CD8-positive, alpha-beta memory T cell (primary cell): ENCODE results near the gene ARPC5. TPM values are rescaled to one million over a fixed set of nuclear protein-coding genes. Genes with fewer than 3 reads are reported as not detected.
"Not testable (repeated sequence)": the region's sequence is repeated elsewhere in the genome, so short reads cannot be mapped to it uniquely, and the experiment has no call there.

Source experiments
- CTCF ChIA-PET: fragments of 350-600 bp; sonication (Branson Sonifier 250); formaldehyde crosslinking; loops from one replicate; lab custom pipeline; 2021; ENCODE audit warnings: antibody characterized with exemption; lab: Charles Lee
- POLR2A ChIA-PET: fragments of 350-600 bp; sonication (Branson Sonifier 250); formaldehyde crosslinking; loops from one replicate; lab custom pipeline; 2021; ENCODE audit warnings: antibody characterized with exemption; lab: Charles Lee
- DNase-seq, 5 donors: peaks; one replicate each; pipeline versions ENCODE4 v3.0.0 to v3.0.0-alpha.2; 2020 to 2022; ENCODE audit warnings: mixed read lengths in 1 of 5
- H3K27ac ChIP-seq: one replicate; pipeline ENCODE4 v1.7.0; 2013; ENCODE audit warnings: low read depth, mild to moderate bottlenecking, low read length, moderate library complexity
- H3K27me3 ChIP-seq: 2 replicates; pipeline ENCODE4 v1.7.0; 2013; ENCODE audit warnings: low read length, mild to moderate bottlenecking; ENCODE audit not compliant: insufficient read depth, poor library complexity, severe bottlenecking
- H3K36me3 ChIP-seq: 2 replicates; pipeline ENCODE4 v1.7.0; 2013; ENCODE audit warnings: mild to moderate bottlenecking, low read length, moderate library complexity; ENCODE audit not compliant: insufficient read depth
- H3K4me1 ChIP-seq: 2 replicates; pipeline ENCODE4 v1.7.0; 2013; ENCODE audit warnings: mild to moderate bottlenecking, low read length, moderate library complexity; ENCODE audit not compliant: insufficient read depth
- H3K4me3 ChIP-seq: 2 replicates; pipeline ENCODE4 v1.7.0; 2013; ENCODE audit warnings: mild to moderate bottlenecking, low read length
- H3K9me3 ChIP-seq: 2 replicates; pipeline ENCODE4 v1.7.0; 2013; ENCODE audit warnings: mild to moderate bottlenecking, low read length
- H3K27ac Mint-ChIP-seq, 8 donors: one replicate each; pipeline ENCODE4 v1.8.0; 2020 to 2021; ENCODE audit warnings: mixed read lengths in 8 of 8, mild to moderate bottlenecking in 6 of 8, inconsistent platforms in 3 of 8, moderate library complexity in 3 of 8
- H3K27me3 Mint-ChIP-seq, 2 donors: one replicate each; pipeline ENCODE4 v1.8.0; 2020 to 2021; ENCODE audit warnings: mixed read lengths in 2 of 2, mild to moderate bottlenecking in 1 of 2, moderate library complexity in 1 of 2
- H3K36me3 Mint-ChIP-seq, 3 donors: one replicate each; pipeline ENCODE4 v1.8.0; 2020 to 2021; ENCODE audit warnings: mixed read lengths in 3 of 3, inconsistent platforms in 1 of 3, mild to moderate bottlenecking in 1 of 3
- H3K4me1 Mint-ChIP-seq, 3 donors: one replicate each; pipeline ENCODE4 v1.8.0; 2020 to 2021; ENCODE audit warnings: mixed read lengths in 3 of 3, inconsistent platforms in 1 of 3, mild to moderate bottlenecking in 1 of 3
- H3K4me3 Mint-ChIP-seq, 7 donors: one replicate each; pipeline ENCODE4 v1.8.0; 2020 to 2021; ENCODE audit warnings: mixed read lengths in 7 of 7, mild to moderate bottlenecking in 6 of 7, moderate library complexity in 4 of 7, inconsistent platforms in 2 of 7
- H3K9me3 Mint-ChIP-seq, 5 donors: one replicate each; pipeline ENCODE4 v1.8.0; 2020 to 2022; ENCODE audit warnings: mixed read lengths in 5 of 5, mild to moderate bottlenecking in 3 of 5, moderate library complexity in 2 of 5, inconsistent platforms in 1 of 5
- polyA plus RNA-seq: library from polyadenylated mRNA; unstranded; fragments of 300-500 nt; fragmentation: Illumina TruSeq; gene quantifications from one replicate; pipeline ENCODE4 v1.2.3, GENCODE V29; 2021
- total RNA-seq, 2 experiments: library from RNA; stranded (reverse); gene quantifications; one replicate each; pipeline ENCODE4 v1.2.3, GENCODE V29; 2021

The ARPC5 gene
- total RNA-seq: 100 to 1,000 TPM; 142 to 146 TPM
- polyA plus RNA-seq: 414 TPM

DNA sequence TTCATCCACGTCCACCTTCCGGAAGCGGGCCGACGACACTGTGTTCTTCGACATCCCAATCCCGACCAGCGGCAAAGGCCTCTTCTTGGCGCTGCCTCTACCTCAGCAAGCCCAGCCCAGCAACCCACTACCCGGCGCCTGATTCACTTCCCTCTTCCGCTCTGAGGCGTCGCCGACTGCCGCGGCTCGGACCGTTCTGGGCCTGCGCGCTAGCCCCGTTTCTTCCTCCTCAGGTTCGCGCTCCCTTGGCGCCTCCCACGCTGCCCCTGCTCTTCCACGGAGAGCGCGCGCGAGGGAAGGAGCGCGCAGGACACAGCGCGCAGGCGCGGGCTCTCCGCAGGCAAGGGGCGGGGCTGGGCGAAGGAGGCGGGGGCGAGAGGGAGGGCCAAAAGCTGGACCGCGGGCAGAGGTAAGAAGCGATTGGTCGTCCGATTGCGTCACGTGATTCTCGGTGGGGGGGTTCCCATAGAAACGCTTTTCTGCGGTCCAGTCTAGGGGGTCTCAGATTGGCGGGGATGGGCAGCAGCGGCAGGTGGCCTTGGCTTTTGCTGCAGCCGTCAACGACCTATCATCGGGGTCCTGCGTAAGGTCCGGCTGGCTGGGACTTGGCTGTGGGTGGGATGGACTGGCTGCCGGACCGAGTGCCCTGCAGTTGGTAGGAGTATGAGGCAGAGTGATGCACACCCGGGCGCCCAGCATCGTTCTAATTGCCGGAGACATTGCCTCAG is at the start of gene ARPC5:
TSS of gene ARPC5 (minus strand) at position 178 of the 728 bp plus-strand sequence. CDS start at position 54, 124 bp downstream.
- DNase-seq: peak; percentile 90 to 96 (median 94)
- CTCF ChIA-PET: interaction anchor here (2.5 kb wide), 1 partner anchor 20 kb away, joined by 10 read pairs; no protein-coding TSS in a partner anchor
- peak within 1 kb of the TSS; percentile 100 for H3K4me3 Mint-ChIP-seq
- peaks cover 0 to 2% of the 10 kb centered on the region in 2 donors for H3K27me3 Mint-ChIP-seq
- peak within 1 kb of the TSS; percentile 84 for H3K4me3 ChIP-seq
- no peaks in the 10 kb centered on the region for H3K9me3 Mint-ChIP-seq
- H3K27me3 ChIP-seq: no peaks in the 10 kb centered on the region
- peaks cover 30% of the 10 kb centered on the region for H3K4me1 ChIP-seq
- H3K27ac Mint-ChIP-seq: peak within 1 kb of the TSS; percentile 92 to 100 (median 100)
- peaks cover 42 to 60% (median 55%) of the 10 kb centered on the region in 3 donors for H3K4me1 Mint-ChIP-seq
- H3K36me3 ChIP-seq: peaks cover 7% of the 10 kb centered on the region
- no peaks in the 10 kb centered on the region for H3K9me3 ChIP-seq
- H3K36me3 Mint-ChIP-seq: peaks cover 0 to 29% (median 5%) of the 10 kb centered on the region in 3 donors
- H3K27ac ChIP-seq: peak within 1 kb of the TSS; percentile 71
- POLR2A ChIA-PET: interaction anchor here (0.6 to 1.0 kb wide), 2 partner anchors 16 to 1276 kb away, joined by 3 read pairs; no protein-coding TSS in a partner anchor

DNA sequence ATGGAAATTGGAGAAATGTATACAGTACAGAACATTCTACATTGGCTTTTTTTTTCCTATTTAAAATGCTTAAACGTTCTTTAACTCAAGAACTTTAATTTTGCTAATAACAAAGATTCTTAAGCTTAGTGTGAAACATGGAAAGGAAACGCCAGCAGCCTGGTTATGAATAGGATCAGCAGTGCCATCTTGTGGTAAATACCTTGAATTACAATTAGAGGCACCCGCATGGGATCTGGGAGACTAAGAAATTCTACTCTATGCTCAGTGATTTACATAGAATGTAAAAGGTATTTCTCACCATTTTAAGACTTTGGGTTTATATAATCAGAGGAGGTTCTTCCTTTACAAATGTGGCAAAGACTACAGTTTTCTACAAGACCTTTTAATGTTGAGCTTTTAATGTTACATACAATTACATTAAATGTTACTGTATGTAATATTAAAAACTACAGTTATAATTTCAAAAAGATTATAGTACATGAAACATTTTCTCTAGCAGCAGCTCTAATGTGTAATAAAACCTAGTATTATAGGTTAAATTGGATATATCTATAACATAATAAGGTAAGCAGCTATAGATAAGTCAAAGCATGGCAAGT is 49.6 kb upstream of the ARPC5 start:
- Histone ChIP-seq H3K4me3 (no peak overlapping the region), H3K36me3 (no peaks in the 10 kb centered on the region), H3K27ac (no peak overlapping the region), H3K27me3 (no peaks in the 10 kb centered on the region), H3K4me1 (no peaks in the 10 kb centered on the region), H3K9me3 (no peaks in the 10 kb centered on the region)
- Mint-ChIP-seq H3K27ac (no peak overlapping the region), H3K4me1 (peaks cover 0 to 3% (median 0%) of the 10 kb centered on the region in 3 donors), H3K4me3 (no peak overlapping the region), H3K27me3 (peaks cover 20 to 41% of the 10 kb centered on the region in 2 donors), H3K36me3 (peaks cover 0 to 1% (median 1%) of the 10 kb centered on the region in 3 donors), H3K9me3 (no peaks in the 10 kb centered on the region)
- DNase-seq: peak in 2 of 5 donors; percentile 28 to 39
- ChIA-PET CTCF (interaction anchor here (0.6 to 3.2 kb wide), 21 partner anchors 9 to 1715 kb away, joined by 3 to 29 read pairs (median 5); partner anchors contain the start of gene APOBEC4), POLR2A (interaction anchor here (0.6 kb wide), 1 partner anchor 214 kb away, joined by 3 read pairs; no protein-coding TSS in a partner anchor)

DNA sequence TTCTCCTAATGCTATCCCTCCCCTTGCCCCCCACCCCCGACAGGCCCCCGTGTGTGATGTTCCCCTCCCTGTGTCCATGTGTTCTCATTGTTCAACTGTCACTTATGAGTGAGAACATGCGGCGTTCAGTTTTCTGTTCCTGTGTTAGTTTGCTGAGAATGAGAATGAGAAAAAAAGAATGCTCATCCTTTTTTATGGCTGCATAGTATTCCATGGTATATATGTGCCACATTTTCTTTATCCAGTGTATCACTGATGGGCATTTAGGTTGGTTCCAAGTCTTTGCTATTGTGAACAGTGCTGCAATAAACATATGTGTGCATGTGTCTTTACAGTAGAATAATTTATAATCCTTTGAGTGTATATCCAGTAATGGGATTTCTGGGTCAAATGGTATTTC is 43.8 kb upstream of the ARPC5 start:
- H3K9me3 ChIP-seq, H3K4me3 Mint-ChIP-seq, DNase-seq, CTCF ChIA-PET, H3K27ac ChIP-seq, H3K36me3 ChIP-seq, H3K27ac Mint-ChIP-seq, H3K4me1 Mint-ChIP-seq, H3K4me1 ChIP-seq, H3K36me3 Mint-ChIP-seq, H3K9me3 Mint-ChIP-seq, POLR2A ChIA-PET, H3K27me3 ChIP-seq, H3K4me3 ChIP-seq: not testable (repeated sequence)
- H3K27me3 Mint-ChIP-seq: peaks cover 21 to 40% of the 10 kb centered on the region in 2 donors

DNA sequence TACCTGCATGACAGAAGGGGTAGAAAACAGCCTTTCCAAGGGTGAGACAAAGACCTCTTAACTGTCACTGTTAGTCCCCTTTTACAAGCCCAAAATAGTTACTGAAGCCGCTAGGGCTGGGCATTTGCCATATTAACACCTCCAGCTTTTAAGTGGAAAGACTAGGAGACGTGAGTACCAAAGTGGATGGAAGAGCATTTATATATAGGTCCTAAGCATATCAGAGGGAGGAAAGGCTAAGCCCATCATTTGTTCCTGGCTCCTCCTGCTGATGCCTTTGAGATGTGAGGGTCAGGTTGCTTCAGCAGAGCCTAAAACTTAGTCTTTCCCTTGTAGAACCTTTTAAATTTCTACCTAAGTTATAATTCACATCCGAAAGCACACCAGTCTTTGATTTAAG is 43.2 kb upstream of the ARPC5 start:
- Mint-ChIP-seq H3K4me1 (no peaks in the 10 kb centered on the region), H3K27ac (no peak overlapping the region)

DNA sequence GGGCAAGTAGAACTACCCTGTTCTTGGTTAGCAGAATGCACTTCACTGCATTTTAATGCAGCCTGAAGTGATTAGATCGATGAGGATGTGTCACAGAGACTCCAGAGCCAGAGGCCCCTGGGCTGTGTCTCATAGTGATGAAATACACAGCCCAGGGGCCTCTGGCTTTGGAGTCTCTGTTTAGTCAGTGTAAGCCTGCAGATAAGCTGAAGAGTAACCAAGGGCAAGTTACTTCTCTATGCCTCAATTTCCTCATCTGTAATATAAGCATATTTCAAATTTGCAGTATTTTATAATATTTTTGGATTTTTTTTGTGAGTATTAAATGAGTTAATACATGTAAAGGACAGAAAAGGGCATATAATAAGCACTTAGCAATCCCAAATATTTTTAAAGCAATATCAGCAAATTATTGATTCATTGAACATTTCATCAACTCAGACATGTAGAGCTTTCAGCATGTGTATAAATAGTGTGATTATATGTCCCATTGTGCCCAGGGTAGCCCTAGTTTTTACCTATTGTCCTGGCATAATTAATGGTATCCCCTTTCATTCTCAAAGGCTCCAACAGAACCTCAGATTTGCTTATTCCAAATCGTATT is 41.1 kb upstream of the ARPC5 start:
- Mint-ChIP-seq H3K27ac (no peak overlapping the region), H3K4me1 (no peaks in the 10 kb centered on the region), H3K27me3 (peaks cover 18 to 40% of the 10 kb centered on the region in 2 donors), H3K36me3 (peaks cover 0 to 13% (median 0%) of the 10 kb centered on the region in 3 donors), H3K9me3 (peaks cover 0 to 5% (median 4%) of the 10 kb centered on the region in 5 donors), H3K4me3 (no peak overlapping the region)
- H3K36me3 ChIP-seq: no peaks in the 10 kb centered on the region
- no peaks in the 10 kb centered on the region for H3K9me3 ChIP-seq
- CTCF ChIA-PET: interaction anchor here (1.5 kb wide), 1 partner anchor 8 kb away, joined by 5 read pairs; no protein-coding TSS in a partner anchor
- no peak overlapping the region for H3K27ac ChIP-seq
- DNase-seq: no peak
- no peak overlapping the region for H3K4me3 ChIP-seq
- H3K4me1 ChIP-seq: no peaks in the 10 kb centered on the region
- H3K27me3 ChIP-seq: no peaks in the 10 kb centered on the region
- POLR2A ChIA-PET: no interaction called here

More for the DNA sequence above, 43.2 kb upstream of the ARPC5 start:
- H3K36me3 ChIP-seq: no peaks in the 10 kb centered on the region
- H3K4me1 ChIP-seq: no peaks in the 10 kb centered on the region
- Mint-ChIP-seq H3K4me3 (no peak overlapping the region), H3K9me3 (peaks cover 0 to 5% (median 1%) of the 10 kb centered on the region in 5 donors), H3K36me3 (peaks cover 0 to 8% (median 1%) of the 10 kb centered on the region in 3 donors), H3K27me3 (peaks cover 18 to 38% of the 10 kb centered on the region in 2 donors)
- no peaks in the 10 kb centered on the region for H3K27me3 ChIP-seq
- H3K9me3 ChIP-seq: no peaks in the 10 kb centered on the region
- DNase-seq: no peak
- no peak overlapping the region for H3K4me3 ChIP-seq
- CTCF ChIA-PET: no interaction called here
- H3K27ac ChIP-seq: no peak overlapping the region
- POLR2A ChIA-PET: no interaction called here

DNA sequence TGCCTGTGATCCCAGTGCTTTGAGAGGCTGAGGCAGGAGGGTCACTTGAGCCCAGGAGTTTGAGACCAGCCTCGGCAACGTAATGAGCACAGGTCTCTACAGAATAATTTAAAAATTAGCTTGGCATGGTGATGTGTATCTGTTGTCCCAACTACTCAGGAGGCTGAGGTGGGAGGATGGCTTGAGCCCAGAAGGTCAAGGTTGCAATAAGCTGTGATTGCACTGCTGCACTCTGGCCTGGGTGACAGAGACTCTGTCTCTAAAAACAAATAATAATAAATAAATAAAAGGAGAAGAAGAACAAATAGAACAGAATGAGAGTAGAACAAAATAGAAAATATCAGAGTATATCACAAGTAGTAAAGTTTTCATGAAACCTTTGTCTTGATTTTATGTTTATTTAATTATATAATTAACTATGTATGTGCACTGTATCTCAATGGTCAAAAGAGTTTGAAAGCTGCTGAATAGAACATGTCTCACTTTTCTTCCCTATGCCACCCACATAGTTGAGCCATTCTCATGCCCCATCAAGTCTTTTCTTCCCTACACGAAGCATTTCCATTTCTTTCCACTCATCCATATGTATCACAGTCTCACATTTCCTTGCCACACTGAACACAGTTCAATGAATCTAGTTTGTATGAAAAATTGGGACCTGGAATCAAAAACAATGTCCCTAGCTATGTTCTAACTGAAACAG is 40.5 kb upstream of the ARPC5 start:
- Histone ChIP-seq H3K27me3 (no peaks in the 10 kb centered on the region), H3K27ac (no peak overlapping the region), H3K36me3 (no peaks in the 10 kb centered on the region), H3K4me1 (no peaks in the 10 kb centered on the region), H3K4me3 (no peak overlapping the region), H3K9me3 (no peaks in the 10 kb centered on the region)
- ChIA-PET POLR2A (no interaction called here), CTCF (interaction anchor here (1.5 kb wide), 1 partner anchor 9 kb away, joined by 5 read pairs; no protein-coding TSS in a partner anchor)
- no peak overlapping the region for H3K4me3 Mint-ChIP-seq
- H3K36me3 Mint-ChIP-seq: peaks cover 0 to 13% (median 0%) of the 10 kb centered on the region in 3 donors
- H3K27me3 Mint-ChIP-seq: peaks cover 18 to 35% of the 10 kb centered on the region in 2 donors
- no peak overlapping the region for H3K27ac Mint-ChIP-seq
- no peak for DNase-seq
- peaks cover 0 to 5% (median 5%) of the 10 kb centered on the region in 5 donors for H3K9me3 Mint-ChIP-seq
- H3K4me1 Mint-ChIP-seq: no peaks in the 10 kb centered on the region

DNA sequence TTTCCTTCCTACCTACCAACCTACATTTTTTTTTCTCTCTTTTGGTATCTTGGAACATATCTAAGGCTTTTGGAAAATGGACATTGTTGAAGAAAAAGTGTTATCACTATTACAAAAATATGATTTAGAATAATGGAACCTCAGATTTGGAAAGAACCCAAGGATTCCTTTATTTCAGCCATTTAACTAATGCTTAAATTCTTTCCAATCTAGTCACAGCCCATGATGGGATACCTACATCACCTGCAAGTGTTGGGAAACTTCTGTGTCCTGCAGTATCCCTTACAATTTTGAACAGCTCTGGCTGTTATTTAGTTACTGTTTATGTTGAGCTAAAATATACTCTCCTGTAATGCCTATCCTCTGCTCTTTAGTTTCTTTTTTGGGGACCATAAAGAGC is 39.8 kb upstream of the ARPC5 start:
- DNase-seq: no peak
- H3K9me3 Mint-ChIP-seq: peaks cover 0 to 11% (median 6%) of the 10 kb centered on the region in 5 donors
- H3K27me3 Mint-ChIP-seq: peaks cover 16 to 31% of the 10 kb centered on the region in 2 donors
- Histone ChIP-seq H3K36me3 (no peaks in the 10 kb centered on the region), H3K4me1 (no peaks in the 10 kb centered on the region), H3K27me3 (no peaks in the 10 kb centered on the region), H3K4me3 (no peak overlapping the region), H3K27ac (no peak overlapping the region), H3K9me3 (no peaks in the 10 kb centered on the region)
- H3K36me3 Mint-ChIP-seq: peaks cover 0 to 18% (median 0%) of the 10 kb centered on the region in 3 donors
- ChIA-PET CTCF (interaction anchor here (1.5 kb wide), 1 partner anchor 10 kb away, joined by 5 read pairs; no protein-coding TSS in a partner anchor), POLR2A (no interaction called here)
- H3K4me1 Mint-ChIP-seq: no peaks in the 10 kb centered on the region
- H3K4me3 Mint-ChIP-seq: no peak overlapping the region
- no peak overlapping the region for H3K27ac Mint-ChIP-seq
